Head of caudate nucleus (tissue), 42 donors: ENCODE measurements around the gene OS9.
A peak's percentile ranks its signal among the peaks of the same experiment; 100 is the strongest.

Experiments
- DNase-seq, 42 donors: peaks; one replicate each; pipeline versions ENCODE4 v3.0.0 to v3.0.0-alpha.2; 2020 to 2021; ENCODE audit warnings: mixed read lengths in 7 of 42
- intact Hi-C: fragments of 100-400 bp; cut with DNase I; formaldehyde crosslinking; loops from one replicate; pipeline ENCODE4 v1.15.0; 2022

The OS9 gene

DNA sequence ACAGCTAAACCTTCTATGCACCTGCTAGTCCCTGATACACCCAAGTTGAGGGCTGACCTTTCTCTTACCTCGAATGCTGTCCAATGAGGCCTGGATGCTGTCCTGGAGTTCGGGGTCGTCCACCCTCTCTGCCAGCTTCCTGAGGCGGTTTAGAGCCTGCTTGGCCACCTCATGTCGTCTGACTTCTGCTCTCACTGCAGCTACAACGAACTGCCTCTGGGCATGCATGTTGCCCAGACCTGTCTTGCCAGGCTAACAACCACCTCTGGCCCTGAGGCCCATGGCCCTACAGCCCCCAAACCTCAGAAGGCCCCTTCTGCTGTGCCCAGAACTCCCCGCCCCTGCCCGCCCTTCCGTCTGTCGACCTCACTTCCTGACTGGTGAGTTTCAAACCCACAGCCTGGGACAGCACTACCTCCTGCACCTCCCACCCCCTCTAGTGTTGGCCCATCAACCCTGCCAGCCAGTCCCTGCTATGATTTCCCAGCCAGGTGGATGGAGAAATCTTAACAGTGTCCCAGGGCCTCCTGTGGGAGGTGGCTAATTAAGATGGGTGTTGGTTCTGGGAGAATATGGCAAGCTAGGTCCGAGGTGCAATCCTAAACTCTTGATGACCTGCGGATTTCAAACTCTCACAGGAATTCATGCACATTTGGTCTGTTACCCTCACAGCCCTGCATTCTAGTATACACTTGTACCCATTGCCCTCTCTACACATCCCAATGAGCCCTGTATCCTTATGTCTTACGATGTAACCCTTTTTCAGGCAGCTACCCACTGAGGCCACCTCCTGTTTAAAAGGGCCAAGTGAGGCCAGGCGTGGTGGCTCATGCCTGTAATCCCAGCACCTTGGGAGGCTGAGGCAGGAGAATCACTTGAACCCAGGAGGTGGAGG lies 48.2 kb downstream of the OS9 start:
- DNase-seq, result no peak
- intact Hi-C loops, result loop anchor here (10.0 kb wide), 1 partner anchor 47 kb away; the partner anchor contains the start of gene OS9

DNA sequence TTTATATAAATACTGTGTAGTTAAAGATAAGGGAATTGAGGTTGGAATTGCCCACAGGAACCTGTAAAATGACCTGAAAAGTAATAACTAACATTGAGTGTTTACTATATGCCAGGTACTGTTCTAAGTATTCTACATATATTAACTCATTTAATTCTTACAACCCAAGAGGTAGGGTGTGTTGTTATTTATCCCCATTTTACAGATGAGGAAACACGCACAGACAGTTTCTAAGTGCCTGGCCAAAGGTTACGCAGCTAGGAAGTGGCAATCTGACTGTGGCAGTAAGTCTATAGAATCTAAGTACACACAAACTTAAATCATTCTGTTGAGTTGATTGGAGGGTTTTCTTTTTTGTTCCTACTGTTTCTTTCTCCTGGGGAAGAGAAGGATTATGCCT lies 49.8 kb downstream of the OS9 start:
- intact Hi-C loops, result loop anchor here (10.0 kb wide), 1 partner anchor 49 kb away; the partner anchor contains the start of gene OS9
- DNase-seq, result no peak

- peak in 18 of 42 donors; percentile 30 to 79 (median 62) for DNase-seq
- intact Hi-C loops, result loop anchor here (10.0 kb wide), 1 partner anchor 49 kb away; the partner anchor contains the start of gene OS9
Measured at GRCh38 chr12:57744194-57744776, 50.4 kb downstream of the OS9 start.

- intact Hi-C loops, result loop anchor here (10.0 kb wide), 1 partner anchor 50 kb away; the partner anchor contains the start of gene OS9
- peak; percentile 96 to 100 (median 98) for DNase-seq
Measured at GRCh38 chr12:57744777-57745484, 51.0 kb downstream of the OS9 start, which contains the start of gene TSPAN31. TSS of gene TSPAN31 (plus strand) at chr12:57745039. CDS start at chr12:57745155, 116 bp downstream.

DNA sequence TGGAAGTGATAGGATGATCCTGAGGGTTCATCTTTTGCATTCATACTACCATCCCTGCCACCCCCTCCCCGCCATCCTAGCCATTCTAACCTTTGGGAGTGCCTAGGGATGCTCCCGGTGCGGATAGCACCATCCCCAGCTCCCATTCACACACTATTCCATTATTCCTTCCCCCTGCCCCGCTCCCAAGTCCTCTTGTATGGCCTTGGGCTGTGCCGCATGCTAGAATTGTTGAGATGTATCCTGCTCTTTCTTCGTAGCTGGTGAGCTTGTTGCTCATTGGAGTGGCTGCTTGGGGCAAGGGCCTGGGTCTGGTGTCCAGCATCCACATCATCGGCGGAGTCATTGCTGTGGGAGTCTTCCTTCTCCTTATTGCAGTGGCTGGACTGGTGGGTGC lies 51.6 kb downstream of the OS9 start:
- intact Hi-C loops, result loop anchor here (10.0 kb wide), 1 partner anchor 51 kb away; the partner anchor contains the start of gene OS9
- DNase-seq, result no peak

- intact Hi-C loops, result loop anchor here (10.0 kb wide), 1 partner anchor 51 kb away; the partner anchor contains the start of gene OS9
- no peak for DNase-seq
Measured at GRCh38 chr12:57746025-57746424, 52.1 kb downstream of the OS9 start.

DNA sequence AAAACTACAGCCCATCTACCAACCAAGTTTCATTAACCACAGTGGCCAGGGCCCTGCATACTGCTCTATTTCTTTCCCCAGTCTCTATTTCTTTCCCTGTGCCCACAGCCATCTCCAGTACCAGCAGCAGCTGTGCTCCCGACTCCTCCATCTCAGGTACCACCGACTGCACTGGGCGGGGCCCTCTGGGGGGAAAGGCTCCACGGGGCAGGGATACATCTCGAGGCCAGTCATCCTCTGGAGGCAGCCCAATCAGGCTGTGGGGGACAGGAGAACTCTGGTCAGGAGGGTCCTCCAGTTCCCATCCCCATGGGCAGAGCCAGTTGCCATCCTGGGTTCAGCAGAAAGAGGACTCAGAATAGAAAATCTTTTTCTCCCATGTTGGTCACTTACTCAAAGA lies 55.1 kb downstream of the OS9 start:
- intact Hi-C loops, result loop anchor here (10.0 kb wide), 1 partner anchor 54 kb away; the partner anchor contains the start of gene OS9
- no peak for DNase-seq

DNA sequence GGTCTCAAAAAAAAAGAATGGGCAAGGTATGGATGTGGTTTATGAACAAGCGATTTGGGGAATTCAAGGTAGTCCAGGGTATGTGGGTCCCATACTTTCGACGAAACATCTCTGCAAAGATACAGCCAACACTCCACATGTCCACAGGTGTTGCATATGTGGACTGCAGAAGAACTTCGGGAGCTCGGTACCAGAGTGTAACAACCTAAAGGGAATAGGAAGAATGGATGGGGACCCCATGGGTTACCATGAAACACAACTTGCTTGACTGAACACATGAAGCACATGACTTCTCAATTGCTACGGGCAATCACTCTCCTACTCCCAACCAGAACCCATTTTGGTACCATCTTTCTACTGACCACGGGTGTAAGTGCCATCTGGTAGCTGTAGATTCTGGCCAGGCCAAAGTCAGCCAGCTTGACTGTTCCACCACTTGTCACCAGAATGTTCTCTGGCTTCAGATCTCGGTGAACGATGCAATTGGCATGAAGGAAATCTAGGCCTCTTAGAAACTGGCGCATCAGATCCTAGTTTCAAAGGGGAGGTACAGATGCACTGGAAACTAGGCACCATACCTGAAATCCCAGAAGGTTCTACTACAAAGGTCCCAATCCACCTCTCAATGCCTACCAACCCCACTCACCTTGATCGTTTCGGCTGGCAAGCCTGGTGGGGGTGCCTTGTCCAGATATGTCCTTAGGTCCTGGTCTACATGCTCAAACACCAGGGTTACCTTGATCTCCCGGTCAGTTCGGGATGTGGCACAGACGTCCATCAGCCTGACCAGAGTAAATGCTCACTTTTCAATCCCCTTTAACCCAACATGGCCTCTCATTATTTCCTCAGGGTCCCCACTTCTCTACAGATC lies 56.9 kb downstream of the OS9 start:
- intact Hi-C loops, result no loop called here
- DNase-seq, result no peak

DNA sequence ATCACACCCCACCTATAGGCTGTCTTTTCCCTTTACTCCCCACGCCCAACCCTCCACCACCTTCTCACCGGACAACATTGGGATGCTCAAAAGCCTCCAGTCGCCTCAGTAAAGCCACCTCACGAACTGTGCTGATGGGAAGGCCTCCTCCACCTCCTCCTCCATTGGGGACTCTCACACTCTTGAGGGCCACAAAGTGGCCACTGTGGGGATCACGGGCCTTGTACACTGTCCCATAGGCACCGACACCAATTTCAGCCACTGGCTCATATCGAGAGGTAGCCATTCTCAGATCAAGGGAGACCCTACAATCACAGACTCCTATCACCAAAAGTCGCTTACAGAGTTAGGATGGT lies 57.5 kb downstream of the OS9 start:
- intact Hi-C loops, result no loop called here
- no peak for DNase-seq

- intact Hi-C loops, result no loop called here
- DNase-seq, result peak; percentile 99 to 100 (median 100)
Measured at GRCh38 chr12:57751788-57752667, 58.1 kb downstream of the OS9 start, which contains the start of gene CDK4. TSS of gene CDK4 (minus strand) at chr12:57752310. CDS start at chr12:57751717, 593 bp downstream.

DNA sequence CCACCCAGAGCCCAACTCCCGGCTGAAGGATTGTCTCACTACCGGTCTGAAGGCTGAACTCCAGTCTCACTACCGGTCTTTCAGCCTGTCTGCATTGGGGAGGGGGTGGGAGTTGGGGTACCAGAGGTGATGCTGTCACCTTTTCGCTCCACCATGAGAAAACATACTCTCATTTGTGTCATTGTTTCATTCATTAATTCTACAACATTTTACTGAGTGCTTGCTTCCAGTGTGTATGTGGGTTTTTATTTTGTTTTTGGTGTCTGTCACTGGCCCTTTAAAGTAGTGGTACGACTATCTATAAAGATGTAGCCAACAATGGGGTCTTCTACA lies 58.7 kb downstream of the OS9 start:
- intact Hi-C loops, result no loop called here

DNA sequence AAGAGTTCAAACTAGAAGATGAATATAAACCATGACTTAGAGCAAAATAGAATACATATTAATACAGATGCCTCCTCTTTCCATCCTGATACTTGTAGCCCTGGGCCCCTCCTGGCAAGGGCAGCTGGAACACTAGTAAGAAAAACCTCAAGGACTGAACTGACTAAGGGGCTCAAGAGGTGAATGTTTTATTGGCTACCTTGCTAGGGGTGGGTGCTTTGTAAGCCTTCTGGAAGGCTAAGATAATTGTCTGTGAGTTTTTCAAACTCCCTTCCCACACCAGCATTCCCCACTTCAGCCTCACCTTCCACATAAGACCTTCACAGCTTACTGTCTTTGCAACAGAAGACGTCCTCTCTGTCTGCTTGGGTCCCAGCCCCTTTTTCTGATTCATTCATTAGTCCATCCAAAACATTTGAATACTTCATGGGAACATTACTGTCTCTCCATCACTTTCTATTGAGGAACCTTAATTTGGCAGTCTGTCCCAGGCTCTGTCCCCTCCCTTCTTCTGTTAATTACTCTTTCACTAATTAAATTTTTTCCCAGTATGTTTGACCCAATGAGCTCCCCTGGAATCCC lies 59.9 kb downstream of the OS9 start:
- intact Hi-C loops, result no loop called here
- no peak for DNase-seq

More for the DNA sequence above, 58.7 kb downstream of the OS9 start:
- no peak for DNase-seq

DNA sequence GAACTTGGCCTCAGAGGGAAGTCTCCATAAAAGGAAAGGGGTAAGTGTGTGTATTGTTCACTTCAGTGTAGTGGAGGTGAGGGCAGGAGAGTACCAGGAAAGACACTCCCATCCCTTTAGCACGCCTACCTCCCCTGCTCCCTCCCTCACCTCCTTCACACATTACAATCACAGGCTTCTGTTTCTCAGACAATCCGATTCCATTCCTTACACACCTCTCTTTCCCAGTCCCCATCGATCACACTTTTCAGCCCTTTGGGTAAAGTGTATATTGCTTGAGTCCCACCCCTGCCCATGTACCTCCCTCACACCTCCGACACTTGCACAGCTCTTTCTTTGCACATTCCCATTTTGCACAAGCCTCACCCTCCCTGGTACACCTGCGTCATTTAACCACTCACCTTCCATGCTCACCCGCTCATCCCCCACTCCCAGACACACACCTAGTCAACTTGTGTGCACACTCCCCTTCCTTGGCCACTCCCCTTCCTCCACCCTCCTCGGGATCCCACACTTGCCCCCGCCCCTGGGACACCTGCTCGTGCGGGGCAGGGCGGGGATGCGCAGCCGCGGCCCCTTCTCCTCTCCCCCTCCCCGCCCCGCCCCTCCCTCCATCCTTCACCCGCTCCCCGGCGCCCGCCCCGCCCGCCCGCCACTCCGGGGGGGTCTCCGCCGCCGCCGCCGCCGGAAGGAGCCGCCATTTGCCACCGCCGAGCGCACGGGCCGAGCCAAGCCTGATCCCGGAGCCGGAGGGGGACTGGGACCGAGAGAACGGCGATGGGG lies 60.7 kb downstream of the OS9 start, which contains the start of gene MARCHF9:
Gene MARCHF9 (plus strand): TSS at position 693 of the 783 bp plus-strand sequence. CDS start 426 bp downstream, outside the sequence.
- DNase-seq, result peak; percentile 39 to 91 (median 75)
- intact Hi-C loops, result no loop called here

DNA sequence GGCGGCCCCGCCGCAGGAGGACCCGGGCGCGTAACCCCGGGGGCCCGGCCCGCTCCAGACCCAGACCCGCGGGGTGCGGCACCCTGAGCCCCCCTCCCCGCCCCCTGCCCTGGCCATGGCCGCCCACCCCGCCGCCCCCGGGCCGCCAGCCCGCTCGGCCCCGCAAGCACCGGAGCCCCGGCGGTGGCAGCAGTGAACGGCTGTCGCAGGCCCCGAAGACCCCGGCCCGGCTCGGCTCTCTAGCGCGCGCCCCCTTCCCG lies 61.2 kb downstream of the OS9 start:
- intact Hi-C loops, result no loop called here
- no peak for DNase-seq

DNA sequence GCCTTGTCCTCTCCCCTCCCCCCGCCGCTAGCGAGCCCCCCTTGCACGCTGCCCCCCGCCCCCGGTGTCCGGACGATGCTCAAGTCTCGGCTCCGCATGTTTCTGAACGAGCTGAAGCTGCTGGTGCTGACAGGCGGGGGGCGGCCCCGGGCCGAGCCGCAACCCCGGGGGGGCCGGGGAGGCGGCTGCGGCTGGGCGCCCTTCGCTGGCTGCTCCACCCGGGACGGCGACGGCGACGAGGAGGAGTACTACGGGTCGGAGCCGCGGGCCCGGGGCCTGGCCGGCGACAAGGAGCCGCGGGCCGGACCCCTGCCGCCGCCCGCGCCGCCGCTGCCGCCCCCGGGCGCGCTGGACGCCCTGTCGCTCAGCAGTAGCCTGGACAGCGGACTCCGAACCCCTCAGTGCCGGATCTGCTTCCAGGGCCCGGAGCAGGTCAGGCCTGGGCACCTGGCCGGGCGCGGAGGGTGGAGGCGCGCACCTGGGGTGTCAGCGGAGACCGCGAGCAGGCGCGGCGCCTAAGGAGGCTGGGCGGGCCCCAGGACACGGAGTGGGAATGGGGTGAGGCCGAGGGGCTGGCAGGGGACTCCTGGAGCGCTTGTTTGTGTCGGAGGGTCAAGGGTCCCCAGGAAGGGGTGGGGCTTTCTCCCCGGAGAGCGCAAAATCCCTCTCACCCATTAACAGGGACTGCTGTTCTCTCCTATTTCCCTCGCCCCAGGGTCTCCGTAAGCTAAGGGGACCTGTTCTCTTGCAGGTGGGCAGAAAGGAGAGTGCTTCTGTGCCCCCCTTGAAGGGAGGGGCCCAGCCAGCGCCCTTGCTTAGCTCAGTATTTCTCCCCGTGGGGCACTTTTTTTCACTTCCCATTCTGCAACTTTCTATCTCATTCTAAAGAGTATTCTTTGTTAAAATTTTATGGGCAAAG lies 61.8 kb downstream of the OS9 start:
- peak in 15 of 42 donors; percentile 11 to 58 (median 38) for DNase-seq
- intact Hi-C loops, result no loop called here
